ENCODE results near the gene FBXW5. TPM values are rescaled to one million over a fixed set of nuclear protein-coding genes. Genes with fewer than 3 reads are reported as not detected.

The FBXW5 gene
- total RNA-seq (10 to 100 TPM; 84.3 to 88.4 TPM), total RNA-seq (115 to 207 reads per million in 2 donors)

- H3K27ac Mint-ChIP-seq, result peak within 1 kb of the TSS; percentile 87
- H3K9me3 ChIP-seq (ENCODE audit: control insufficient read depth, low read length, poor library complexity, severe bottlenecking), result no peaks in the 10 kb centered on the region
- peak within 1 kb of the TSS; percentile 85 for H3K4me3 Mint-ChIP-seq
- H3K4me1 Mint-ChIP-seq, result peaks cover 4% of the 10 kb centered on the region
- DNase-seq (peak; percentile 92 to 95 (median 94)), ATAC-seq (peak; percentile 87)
- no peaks in the 10 kb centered on the region for H3K27me3 Mint-ChIP-seq
- H3K36me3 Mint-ChIP-seq (ENCODE audit: low read depth), result no peaks in the 10 kb centered on the region
Observed at GRCh38 chr9:136944519-136945332, at the start of gene FBXW5, which contains the start of gene C8G. FBXW5 (minus strand) TSS chr9:136944738; CDS start chr9:136944083, 655 bp downstream. C8G (plus strand) TSS chr9:136945243; CDS start chr9:136945321, 78 bp downstream.

GRCh38 chr9:136992819-136993369, 48.4 kb upstream of the FBXW5 start:
- ATAC-seq, result no peak
- H3K27ac Mint-ChIP-seq, result peak overlapping the region; percentile 61
- H3K4me1 Mint-ChIP-seq, result peaks cover 22% of the 10 kb centered on the region

DNA sequence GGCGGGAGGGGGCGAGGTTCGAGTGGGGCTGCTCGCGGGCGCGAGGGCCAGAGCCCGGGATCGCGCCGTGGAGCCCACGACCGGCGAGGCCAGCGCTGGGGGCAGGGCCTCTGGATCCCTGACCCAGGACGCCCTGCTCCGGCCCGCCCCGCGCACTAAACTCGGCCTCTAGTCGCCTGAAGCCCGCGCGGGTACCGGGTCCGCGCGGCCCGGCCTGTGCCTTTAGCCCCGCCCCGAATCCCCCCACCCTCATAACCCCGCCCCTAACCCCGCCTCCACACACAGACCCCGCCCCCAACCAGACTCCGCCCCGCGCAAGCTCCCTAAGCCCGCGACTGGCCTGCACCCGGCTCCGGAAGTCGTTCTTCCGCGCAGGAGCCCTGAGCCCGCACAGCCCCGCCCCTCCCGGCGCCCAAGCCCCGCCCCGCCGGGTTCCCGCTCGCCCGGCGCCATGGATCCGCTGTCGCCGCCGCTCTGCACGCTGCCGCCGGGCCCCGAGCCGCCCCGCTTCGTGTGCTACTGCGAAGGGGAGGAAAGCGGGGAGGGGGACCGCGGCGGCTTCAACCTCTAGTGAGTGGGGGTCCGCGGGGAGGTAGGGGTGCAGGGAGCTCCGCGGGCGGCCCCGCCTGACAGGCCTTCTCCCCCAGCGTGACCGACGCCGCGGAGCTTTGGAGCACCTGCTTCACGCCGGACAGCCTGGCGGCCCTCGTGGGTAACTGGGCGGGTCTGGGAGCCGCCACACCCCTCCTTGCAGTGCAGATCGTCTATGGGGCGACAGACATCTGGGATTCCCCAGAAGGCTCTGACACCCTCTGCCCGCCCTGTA, 47.7 kb upstream of the FBXW5 start, which contains the start of gene PAXX:
TSS of gene PAXX (plus strand) at position 430 of the 826 bp plus-strand sequence. CDS start at position 452, 22 bp downstream.
- peak; percentile 91 for ATAC-seq
- Mint-ChIP-seq H3K4me3 (peak within 1 kb of the TSS; percentile 89), H3K36me3 (ENCODE audit: low read depth) (peaks cover 2% of the 10 kb centered on the region), H3K27me3 (no peaks in the 10 kb centered on the region), H3K4me1 (peaks cover 18% of the 10 kb centered on the region), H3K27ac (peak within 1 kb of the TSS; percentile 61)
- no peaks in the 10 kb centered on the region for H3K9me3 ChIP-seq (ENCODE audit: control insufficient read depth, low read length, poor library complexity, severe bottlenecking)
- peak; percentile 92 to 96 (median 92) for DNase-seq

More at GRCh38 chr9:136992819-136993369, 48.4 kb upstream of the FBXW5 start:
- H3K4me3 Mint-ChIP-seq, result peak overlapping the region; percentile 89
- no peak for DNase-seq
- peaks cover under 1% of the 10 kb centered on the region for H3K36me3 Mint-ChIP-seq (ENCODE audit: low read depth)
- H3K9me3 ChIP-seq (ENCODE audit: control insufficient read depth, low read length, poor library complexity, severe bottlenecking), result no peaks in the 10 kb centered on the region
- H3K27me3 Mint-ChIP-seq, result no peaks in the 10 kb centered on the region

DNA sequence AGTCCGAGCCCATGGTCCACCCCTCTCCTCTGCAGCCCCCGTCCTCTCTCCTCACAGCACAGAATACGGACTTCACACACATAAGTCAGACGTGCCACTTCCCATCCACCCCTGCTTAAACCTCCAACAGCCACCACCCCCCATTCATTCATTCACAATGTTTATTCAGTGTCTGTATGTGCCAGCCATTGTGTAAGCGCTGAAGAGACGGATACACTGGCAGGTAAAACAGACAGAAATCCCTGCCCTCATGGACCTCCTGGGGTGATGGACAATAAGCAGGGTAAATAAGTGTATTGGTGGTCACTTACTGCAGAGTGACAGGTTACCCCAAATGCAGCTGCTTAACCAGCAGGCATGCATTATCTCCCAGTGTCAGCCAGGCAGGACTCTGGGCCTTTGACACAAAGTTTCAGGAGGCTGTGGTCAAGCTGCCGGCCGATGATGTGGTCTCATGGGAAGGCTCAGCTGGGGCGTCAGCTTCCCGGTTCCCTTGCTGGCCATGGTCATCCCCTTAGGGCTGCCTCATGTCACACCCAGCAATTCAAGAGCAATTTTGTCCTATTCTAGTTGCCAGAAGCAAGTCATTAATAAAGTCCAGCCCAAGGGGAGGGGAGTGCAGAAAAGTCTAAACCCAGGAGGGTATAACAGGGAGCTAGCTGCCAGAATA, 45.8 kb upstream of the FBXW5 start:
- Mint-ChIP-seq H3K36me3 (ENCODE audit: low read depth) (peaks cover 2% of the 10 kb centered on the region), H3K27me3 (no peaks in the 10 kb centered on the region), H3K4me3 (peak overlapping the region; percentile 89), H3K4me1 (peaks cover 13% of the 10 kb centered on the region), H3K27ac (no peak overlapping the region)
- DNase-seq (no peak), ATAC-seq (no peak)
- no peaks in the 10 kb centered on the region for H3K9me3 ChIP-seq (ENCODE audit: control insufficient read depth, low read length, poor library complexity, severe bottlenecking)

- ATAC-seq (no peak), DNase-seq (no peak)
- Mint-ChIP-seq H3K36me3 (ENCODE audit: low read depth) (peaks cover 4% of the 10 kb centered on the region), H3K4me3 (peak overlapping the region; percentile 41), H3K27me3 (peaks cover 5% of the 10 kb centered on the region), H3K27ac (no peak overlapping the region), H3K4me1 (peaks cover 16% of the 10 kb centered on the region)
- no peaks in the 10 kb centered on the region for H3K9me3 ChIP-seq (ENCODE audit: control insufficient read depth, low read length, poor library complexity, severe bottlenecking)
Observed at GRCh38 chr9:136988872-136989271, 44.3 kb upstream of the FBXW5 start.

- no peak overlapping the region for H3K27ac Mint-ChIP-seq
- H3K36me3 Mint-ChIP-seq (ENCODE audit: low read depth), result peaks cover 6% of the 10 kb centered on the region
- no peaks in the 10 kb centered on the region for H3K9me3 ChIP-seq (ENCODE audit: control insufficient read depth, low read length, poor library complexity, severe bottlenecking)
- peaks cover 10% of the 10 kb centered on the region for H3K27me3 Mint-ChIP-seq
- H3K4me1 Mint-ChIP-seq, result peaks cover 11% of the 10 kb centered on the region
- ATAC-seq (no peak), DNase-seq (no peak)
- H3K4me3 Mint-ChIP-seq, result no peak overlapping the region
Observed at GRCh38 chr9:136985853-136986252, 41.3 kb upstream of the FBXW5 start.

DNA sequence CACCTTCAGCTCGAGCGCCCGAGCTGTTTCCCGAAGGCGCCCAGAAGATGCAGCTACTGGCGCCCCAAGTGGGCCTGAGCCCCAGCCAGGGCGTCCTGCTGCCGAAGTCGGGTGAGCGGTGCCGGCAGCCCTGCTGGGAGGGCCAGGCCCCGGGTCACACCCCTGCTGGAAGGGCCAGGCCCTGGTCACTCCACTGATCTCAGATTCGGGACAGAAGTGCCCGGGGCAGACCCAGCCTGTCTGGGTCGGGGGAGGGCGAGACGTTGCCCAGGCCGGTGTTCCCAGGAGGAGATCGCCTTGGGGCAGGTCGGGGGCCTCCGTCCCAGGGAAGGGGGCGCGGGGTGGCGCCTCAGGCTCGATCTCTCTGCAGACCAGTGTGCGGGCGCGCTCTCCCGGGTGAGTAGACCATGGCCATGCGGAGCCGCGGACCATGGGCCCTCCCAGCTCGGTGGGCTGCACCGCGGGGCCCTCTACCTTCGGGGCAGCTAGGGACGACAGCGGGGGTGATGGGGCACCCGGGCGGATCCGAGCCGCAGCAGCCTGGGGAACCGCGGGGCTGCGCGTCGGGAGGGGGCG, 40.6 kb upstream of the FBXW5 start:
- H3K27ac Mint-ChIP-seq, result no peak overlapping the region
- peaks cover 6% of the 10 kb centered on the region for H3K36me3 Mint-ChIP-seq (ENCODE audit: low read depth)
- no peaks in the 10 kb centered on the region for H3K9me3 ChIP-seq (ENCODE audit: control insufficient read depth, low read length, poor library complexity, severe bottlenecking)
- peak; percentile 49 for ATAC-seq
- DNase-seq, result no peak
- H3K4me3 Mint-ChIP-seq, result peak overlapping the region; percentile 25
- peaks cover 13% of the 10 kb centered on the region for H3K4me1 Mint-ChIP-seq
- H3K27me3 Mint-ChIP-seq, result peaks cover 10% of the 10 kb centered on the region

- DNase-seq (no peak), ATAC-seq (peak; percentile 7)
- Mint-ChIP-seq H3K36me3 (ENCODE audit: low read depth) (peaks cover 6% of the 10 kb centered on the region), H3K4me3 (peak overlapping the region; percentile 25), H3K27me3 (peaks cover 10% of the 10 kb centered on the region), H3K4me1 (peaks cover 10% of the 10 kb centered on the region), H3K27ac (no peak overlapping the region)
- no peaks in the 10 kb centered on the region for H3K9me3 ChIP-seq (ENCODE audit: control insufficient read depth, low read length, poor library complexity, severe bottlenecking)
Observed at GRCh38 chr9:136984464-136985026, 40.0 kb upstream of the FBXW5 start.

GRCh38 chr9:136983656-136984314, 39.2 kb upstream of the FBXW5 start:
- no peaks in the 10 kb centered on the region for H3K9me3 ChIP-seq (ENCODE audit: control insufficient read depth, low read length, poor library complexity, severe bottlenecking)
- peaks cover 10% of the 10 kb centered on the region for H3K4me1 Mint-ChIP-seq
- peaks cover 10% of the 10 kb centered on the region for H3K27me3 Mint-ChIP-seq
- H3K4me3 Mint-ChIP-seq, result peak overlapping the region; percentile 4
- H3K27ac Mint-ChIP-seq, result no peak overlapping the region
- DNase-seq (no peak), ATAC-seq (no peak)
- peaks cover 6% of the 10 kb centered on the region for H3K36me3 Mint-ChIP-seq (ENCODE audit: low read depth)

DNA sequence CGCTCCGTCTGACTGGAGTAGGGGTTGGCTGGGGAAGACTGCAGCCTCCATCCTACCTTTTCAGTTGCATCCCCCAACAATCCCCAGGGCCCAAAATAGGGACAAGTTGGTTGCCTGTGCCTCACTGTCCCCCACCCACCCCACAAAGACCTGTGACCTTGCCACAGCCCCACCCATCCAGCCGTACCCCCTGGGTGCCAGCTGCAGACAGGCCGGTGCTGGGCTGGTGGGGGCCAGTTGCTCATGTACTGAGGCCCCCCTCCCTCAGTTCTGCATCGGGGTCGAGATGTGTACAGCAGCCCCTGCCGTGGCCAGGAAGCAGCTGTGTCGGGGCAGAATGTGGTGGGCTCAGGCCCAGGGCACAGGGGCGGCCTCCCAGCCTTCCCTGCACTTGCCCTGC, 38.6 kb upstream of the FBXW5 start:
- Mint-ChIP-seq H3K27me3 (peaks cover 10% of the 10 kb centered on the region), H3K4me1 (peaks cover 10% of the 10 kb centered on the region), H3K36me3 (ENCODE audit: low read depth) (peaks cover 6% of the 10 kb centered on the region), H3K27ac (no peak overlapping the region), H3K4me3 (peak overlapping the region; percentile 53)
- DNase-seq (no peak), ATAC-seq (no peak)
- no peaks in the 10 kb centered on the region for H3K9me3 ChIP-seq (ENCODE audit: control insufficient read depth, low read length, poor library complexity, severe bottlenecking)

GRCh38 chr9:136982232-136983051, 37.9 kb upstream of the FBXW5 start, which contains the start of gene LCNL1:
LCNL1 (plus strand) TSS chr9:136982993; CDS start chr9:136983587, 594 bp downstream.
- ATAC-seq, result no peak
- Mint-ChIP-seq H3K36me3 (ENCODE audit: low read depth) (peaks cover 5% of the 10 kb centered on the region), H3K27me3 (peaks cover 10% of the 10 kb centered on the region), H3K27ac (no peak within 1 kb of the TSS), H3K4me1 (peaks cover 10% of the 10 kb centered on the region), H3K4me3 (peak within 1 kb of the TSS; percentile 53)
- no peak for DNase-seq
- no peaks in the 10 kb centered on the region for H3K9me3 ChIP-seq (ENCODE audit: control insufficient read depth, low read length, poor library complexity, severe bottlenecking)

Measured in T-helper 17 cell (primary cell).